Stimulated activated CD4-positive, alpha-beta T cell treated with anti-CD3 and anti-CD28 coated beads, TNF-alpha, amount 100 ng/mL, for 4 hours (primary cell): ENCODE data around the gene FGF1.

Source experiments
- DNase-seq, 3 experiments: peaks; one replicate each; pipeline ENCODE4 v3.0.0-alpha.2; 2020; ENCODE audit warnings: low read depth in 3 of 3

FGF1 gene

DNA sequence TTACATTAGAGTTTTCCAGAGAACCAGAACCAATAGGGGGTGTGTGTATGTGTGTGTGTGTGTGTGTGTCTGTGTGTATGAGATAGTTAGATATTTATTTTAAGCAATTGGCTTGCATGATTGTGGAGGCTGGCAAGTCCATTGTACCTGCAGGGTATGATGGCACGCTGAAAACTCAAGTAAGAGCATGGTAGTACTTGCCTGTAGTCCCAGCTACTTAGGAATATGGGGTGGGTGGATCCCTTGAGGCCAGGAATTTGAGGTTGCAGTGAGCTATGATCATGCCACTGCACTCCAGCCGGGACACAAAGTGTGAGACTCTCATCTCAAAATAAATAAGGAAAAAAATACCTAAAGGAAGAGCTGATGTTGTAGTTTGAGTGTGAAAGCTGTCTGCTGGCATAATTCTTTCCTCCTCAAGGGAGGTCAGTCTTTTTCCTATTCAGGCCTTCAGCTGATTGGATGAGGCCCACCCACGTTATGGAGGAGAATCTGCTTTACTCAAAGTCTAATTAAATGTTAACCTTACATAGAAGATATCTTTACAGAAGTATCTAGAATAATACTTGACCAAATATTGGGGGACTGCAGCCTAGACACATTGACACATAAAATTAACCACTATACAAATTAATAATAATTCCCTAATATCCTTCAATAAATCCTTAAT lies 107.6 kb downstream of the FGF1 start:
- no peak for DNase-seq

GRCh38 chr5:142576804-142577203 lies 109.1 kb downstream of the FGF1 start:
- DNase-seq = no peak

DNA sequence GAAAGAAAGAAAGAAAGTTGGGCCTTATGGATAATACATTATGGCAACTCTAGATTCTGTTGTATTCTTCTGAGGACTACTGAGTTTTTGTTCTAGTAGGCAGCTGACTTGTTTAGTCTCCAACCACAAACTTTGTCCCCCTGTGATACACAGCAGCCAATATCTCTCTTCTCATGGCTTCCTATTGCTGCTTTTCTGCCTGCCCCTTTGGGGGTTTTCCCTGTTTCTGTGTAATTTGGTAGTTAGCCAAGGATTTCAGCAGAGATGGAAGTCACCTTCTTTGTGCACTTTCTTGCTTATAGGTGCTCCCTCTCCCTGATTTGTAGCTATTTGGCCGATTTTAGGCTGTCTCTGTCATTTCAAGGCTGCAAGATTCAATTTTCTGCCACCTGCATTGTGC lies 109.6 kb downstream of the FGF1 start:
- no peak for DNase-seq

DNA sequence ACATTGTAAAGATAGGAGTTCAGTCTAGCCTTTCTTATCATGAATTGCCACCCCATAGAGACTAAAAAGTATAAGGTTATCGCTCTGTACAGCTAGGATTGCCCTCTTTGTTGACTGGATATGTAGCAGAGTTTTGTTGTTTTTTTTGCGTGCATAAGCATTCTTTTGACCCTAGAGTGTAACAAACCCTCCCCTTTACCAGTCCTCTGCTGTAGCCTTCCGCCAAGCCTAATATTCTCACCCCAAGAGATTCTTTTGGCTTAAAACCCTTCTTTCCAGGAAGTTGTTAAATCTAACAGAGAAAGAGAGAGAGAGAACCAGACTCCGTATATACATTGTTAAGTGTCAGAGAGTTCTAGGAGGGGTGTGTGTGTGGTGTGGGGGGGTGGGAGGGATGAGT lies 113.9 kb downstream of the FGF1 start:
- no peak for DNase-seq

DNA sequence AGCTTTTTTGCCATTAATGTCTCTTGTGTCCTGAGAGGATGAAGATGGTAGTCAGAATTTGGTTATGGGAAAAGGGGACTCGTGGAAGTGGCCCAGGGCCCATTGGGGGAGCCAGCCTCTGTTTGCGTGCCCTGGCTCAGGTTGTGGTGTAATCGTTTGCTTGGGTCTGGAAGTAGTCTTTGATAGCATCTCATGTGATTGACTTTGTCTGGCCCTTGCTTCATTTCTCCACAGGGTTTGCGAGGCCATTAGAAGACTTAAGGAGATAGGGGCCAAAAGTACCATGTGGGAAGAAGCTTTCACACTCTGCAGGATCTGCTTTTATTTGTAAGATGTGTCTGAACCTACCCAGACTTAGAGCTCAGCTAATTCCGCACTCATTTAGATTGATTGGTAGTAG lies 114.5 kb downstream of the FGF1 start:
- no peak for DNase-seq

- DNase-seq = no peak
These were observed 116.0 kb downstream of the FGF1 start for GRCh38 chr5:142569905-142570304.

- DNase-seq = no peak
These were observed 116.9 kb downstream of the FGF1 start for GRCh38 chr5:142568996-142569335.

DNA sequence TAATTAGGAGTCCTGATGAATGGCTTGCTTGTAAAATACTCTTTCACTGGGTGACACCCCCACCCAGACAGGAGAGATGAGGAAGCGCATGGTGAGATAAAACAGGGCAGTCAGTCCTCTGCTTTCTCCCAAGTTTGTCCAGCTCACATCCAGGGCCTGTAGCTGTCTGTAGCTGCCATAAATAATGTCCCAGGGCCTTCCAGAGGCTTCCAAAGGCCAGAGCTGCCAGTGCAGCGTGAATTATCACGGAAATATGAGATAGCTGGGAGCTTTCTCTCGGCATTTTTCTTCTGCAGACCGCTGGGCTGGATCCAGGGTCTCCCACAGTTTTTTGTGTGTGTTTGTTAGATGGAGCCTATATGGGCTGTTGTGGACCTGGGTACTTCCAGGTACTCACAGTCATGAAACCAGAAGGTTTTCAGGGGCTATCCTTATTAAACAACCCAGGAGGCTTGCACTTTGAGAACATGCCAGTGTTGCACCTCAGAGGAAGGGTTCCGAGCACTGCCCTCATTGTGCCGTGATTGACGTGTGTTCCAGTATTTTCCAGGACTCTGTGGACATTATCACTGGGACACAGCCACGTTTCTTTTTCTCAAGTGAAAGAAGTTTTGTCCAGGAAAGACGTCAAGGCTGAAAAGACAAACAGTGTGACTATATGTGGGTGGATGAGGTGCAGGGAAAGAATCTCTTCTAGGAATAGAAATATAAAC lies 117.5 kb downstream of the FGF1 start:
- no peak for DNase-seq

DNA sequence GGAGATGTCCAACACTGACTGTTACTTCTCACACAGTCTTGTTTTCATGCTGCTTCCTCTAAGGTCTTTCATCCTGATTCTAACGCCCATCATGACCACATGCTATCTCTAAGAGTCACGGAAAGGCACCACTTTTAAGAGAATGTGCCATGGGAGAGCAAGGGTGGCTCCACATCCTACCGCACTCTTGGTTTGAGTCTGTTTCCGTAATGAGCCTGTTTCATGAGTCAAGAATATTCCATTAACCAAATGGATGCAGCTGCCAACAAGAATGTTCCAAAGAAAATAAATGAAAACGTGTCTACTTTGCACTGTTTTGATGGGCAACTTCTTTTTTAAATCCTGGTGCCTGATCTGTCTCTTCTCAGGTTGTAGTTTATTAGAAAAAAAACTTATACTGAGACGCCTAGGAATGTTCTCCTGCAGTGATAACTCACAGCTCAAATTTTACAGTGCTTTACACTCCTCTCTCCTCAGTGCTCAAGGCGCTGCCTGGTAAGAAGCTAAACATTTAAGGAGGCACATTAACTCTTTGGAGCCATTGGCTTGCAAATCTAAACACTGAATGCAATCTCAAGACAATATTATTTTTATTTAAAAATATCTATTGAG lies 124.3 kb downstream of the FGF1 start:
- no peak for DNase-seq

- DNase-seq = no peak
These were observed 124.9 kb downstream of the FGF1 start for GRCh38 chr5:142561029-142561428.

- DNase-seq = no peak
These were observed 133.8 kb downstream of the FGF1 start for GRCh38 chr5:142552107-142552506.

- no peak for DNase-seq
These were observed 134.4 kb downstream of the FGF1 start for GRCh38 chr5:142551338-142552067.

GRCh38 chr5:142550471-142550870 lies 135.4 kb downstream of the FGF1 start:
- no peak for DNase-seq

DNA sequence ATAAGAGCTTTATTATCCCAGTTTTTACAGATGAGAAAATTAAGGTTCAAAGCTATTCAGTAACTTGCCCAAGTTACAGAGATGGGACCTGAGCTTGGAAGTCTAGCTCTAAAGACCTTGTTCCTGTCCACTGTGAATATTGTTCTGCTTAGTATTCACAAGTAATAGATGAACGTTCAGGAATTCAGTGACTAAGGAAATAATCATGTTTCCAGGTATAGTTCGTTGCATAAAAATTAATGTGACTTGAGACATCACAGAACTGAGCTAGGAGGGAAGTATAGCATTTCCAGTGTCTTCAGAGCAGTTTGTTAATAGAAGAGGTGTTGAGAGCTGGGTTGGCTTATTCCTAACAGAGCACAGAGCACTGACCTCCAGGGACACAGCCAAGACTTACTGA lies 136.1 kb downstream of the FGF1 start:
- DNase-seq = no peak

- peak in 1 of 3 experiments; percentile 1 for DNase-seq
These were observed 137.1 kb downstream of the FGF1 start for GRCh38 chr5:142548739-142549275.

DNA sequence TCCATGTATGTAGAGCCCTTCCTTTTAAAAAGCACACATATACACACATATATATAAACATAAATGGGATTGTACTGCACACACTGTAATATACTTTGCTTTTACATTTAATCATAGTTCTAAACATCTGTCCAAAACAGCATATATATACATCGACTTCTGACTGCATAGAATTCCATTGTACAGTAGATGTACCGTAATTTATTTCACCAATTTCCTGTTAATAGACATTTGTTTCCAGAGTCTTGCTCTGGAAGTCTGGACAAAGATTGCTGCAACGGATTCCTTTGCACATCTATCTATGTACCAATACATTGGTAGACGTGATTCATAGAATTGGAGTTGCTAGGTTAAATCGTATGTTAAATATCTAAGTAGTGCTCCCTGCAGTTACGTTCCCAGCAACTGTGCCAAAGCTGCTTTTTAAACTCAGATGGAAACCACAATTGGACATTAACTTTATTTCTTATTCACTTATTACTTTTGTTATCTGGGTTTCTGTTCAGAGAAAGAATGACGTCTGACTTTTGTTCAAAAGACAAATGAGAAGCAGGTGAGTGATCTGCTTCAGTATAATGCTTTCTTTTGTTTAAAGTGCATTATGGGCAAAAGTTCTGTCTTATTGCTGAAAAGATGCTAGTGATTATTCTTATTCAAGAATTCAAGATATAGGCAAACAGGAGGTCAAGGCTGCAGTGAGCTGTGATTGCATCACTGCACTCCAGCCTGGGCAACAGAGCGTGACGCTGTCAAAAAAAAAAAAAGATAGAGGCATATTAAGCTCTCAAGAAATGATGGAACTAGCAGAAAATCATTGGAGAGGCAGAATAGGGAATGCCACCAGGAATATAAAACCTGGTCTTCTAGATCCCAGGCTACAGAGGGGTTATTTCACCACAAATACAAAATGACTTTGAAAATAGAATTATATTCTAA lies 138.2 kb downstream of the FGF1 start:
- no peak for DNase-seq

GRCh38 chr5:142545650-142546322 lies 140.1 kb downstream of the FGF1 start:
- no peak for DNase-seq

DNA sequence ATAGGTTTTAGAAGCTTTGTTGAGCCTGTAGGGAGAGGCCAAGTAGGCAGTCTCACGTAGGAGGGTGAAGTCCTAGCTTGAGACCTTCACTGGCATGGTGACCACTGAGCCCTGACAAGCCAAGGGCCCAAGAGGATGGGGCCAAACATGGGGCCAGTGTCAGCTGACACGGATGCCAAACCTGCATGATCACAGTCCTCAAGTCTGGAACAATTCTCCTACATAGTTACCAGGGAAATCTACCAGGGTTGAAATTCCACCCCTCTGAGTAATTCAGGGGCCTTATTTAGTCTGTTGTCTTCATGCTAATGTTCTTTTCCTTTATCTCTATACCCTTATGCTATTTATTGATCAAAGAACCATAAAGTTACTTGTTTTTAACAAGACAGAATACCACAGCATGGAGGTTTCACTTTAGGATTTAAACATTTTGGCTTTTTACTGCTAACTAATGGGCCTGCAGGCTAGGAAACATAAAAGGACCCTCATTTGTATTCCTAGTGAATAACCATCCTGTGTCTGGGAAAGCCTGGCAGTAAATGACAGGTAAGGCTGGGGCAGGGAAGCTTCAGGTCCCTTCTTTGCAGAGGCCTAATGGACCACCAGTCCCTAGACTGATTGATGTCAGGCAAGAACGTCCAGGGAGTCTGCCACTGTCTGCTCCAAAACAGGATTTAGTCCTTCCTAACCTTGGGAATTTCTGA lies 140.8 kb downstream of the FGF1 start:
- DNase-seq = no peak

GRCh38 chr5:142544071-142544753 lies 141.7 kb downstream of the FGF1 start:
- DNase-seq = no peak
